NCI-H69 (cell line): ENCODE data around the gene LILRA6.
"Not testable (repeated sequence)": the region's sequence is repeated elsewhere in the genome, so short reads cannot be mapped to it uniquely, and the experiment has no call there.

Experiments used
- DNase-seq: peaks from one replicate; lab custom pipeline; 2025; lab: John Stamatoyannopoulos, UW

Gene LILRA6

GRCh38 chr19:54231077-54231931 is 11.3 kb downstream of the LILRA6 start:
- DNase-seq = peak; percentile 79

DNA sequence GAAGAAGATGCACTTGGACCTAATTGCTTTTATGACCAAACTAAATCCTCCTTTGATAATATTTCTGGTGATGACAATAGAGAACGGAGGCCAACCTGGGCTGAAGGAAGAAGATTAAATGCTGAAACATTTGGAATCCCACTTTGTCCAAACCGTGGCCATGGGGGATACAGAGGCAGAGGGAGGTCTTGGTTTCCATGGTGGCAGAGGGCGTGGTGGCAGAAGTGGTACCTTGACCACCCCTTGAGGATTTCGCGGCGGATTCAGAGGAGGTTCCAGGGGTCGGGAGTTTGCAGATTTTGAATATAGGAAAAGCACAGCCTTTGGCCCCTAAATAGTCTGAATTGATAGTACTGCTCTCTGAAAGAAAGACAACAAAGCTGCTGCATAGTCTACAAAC is 12.6 kb downstream of the LILRA6 start:
- no peak for DNase-seq

GRCh38 chr19:54229146-54229545 is 13.4 kb downstream of the LILRA6 start:
- DNase-seq = no peak

- DNase-seq = not testable (repeated sequence)
Observed at GRCh38 chr19:54224619-54225018, 18.0 kb downstream of the LILRA6 start.

DNA sequence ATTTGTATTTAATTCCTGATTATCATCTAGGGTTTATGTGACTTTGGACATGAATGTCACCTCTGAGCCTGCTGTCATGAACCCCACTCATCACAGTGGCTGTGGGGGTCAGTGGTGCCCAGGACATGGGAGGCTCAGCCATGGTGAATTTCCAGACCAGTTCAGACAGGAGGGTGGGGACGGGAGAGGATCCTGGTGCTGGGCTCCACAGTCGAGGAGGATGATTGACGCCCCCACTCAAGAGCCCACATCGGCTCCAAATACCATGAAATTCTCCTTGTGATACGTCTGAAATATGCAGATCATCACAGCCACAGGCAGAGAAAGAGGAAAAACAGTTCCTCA is 18.7 kb downstream of the LILRA6 start:
- DNase-seq = not testable (repeated sequence)

DNA sequence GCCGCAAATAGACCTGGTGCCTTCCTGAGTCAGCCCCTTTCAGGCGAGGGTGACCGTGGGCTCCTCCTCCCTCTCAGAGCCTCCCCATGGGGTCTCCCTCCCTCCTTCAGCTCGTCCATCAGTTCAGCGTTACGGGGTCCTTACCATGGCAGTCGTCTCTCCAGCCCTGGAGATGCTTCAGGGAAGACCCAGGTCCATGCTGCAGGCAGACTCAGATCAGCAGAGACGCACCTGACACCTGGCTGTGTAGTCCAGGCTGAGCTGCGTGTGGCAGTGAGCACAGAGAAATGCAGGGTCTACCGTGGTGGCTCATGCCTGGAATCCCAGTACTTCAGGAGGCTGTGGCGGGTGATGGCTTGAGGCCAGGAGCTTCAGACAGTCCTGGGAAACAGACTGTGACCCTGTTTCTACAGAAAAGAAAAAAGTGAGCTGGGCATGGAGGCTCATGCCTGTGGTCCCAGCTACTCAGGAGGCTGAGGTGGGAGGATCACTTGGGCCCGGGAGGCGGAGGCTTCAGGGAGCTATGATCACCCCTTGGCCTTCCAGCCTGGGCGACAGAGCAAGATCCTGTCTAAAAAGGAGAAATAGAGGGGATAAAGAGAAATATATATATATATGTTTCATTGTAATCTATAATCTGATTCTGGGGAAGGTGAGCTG is 19.2 kb downstream of the LILRA6 start:
- DNase-seq = not testable (repeated sequence)

DNA sequence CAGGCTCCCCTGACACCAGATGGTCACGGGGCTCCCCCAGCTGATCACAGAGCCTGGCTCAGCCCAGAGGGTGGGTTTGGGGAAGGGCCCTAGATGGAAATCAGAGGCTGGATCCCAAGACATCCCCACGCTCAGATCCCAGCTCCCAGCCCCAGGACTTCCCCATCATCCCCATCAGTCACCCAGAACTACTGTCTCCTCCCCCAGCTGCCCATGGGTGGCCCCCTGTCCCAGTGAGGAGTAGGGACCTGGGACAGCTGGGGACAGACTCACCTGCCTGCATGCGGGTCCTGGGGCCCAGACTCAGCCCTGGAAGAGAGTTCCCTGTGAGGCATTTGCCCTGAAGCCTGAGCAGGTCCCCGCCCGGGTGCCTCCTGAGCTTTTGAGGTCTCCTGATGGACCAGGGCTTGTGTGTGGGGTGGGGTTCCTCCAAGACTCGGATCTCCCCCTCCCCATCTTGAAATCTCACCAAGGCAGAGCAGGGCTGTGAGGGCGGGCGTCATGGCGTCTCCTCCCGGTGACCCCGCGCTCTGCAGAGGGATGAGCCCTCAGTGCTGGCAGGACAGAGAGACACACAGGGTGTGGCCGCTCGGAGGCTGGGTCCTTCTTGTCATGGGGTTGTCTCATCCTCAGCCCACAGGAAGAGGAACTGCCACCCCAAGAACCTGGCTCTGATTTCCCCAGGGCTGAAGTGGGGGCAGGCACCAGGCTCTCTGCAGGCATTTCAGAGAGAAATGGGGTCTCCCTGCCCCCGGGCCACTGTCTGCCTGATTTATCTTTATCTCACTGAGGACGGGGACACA is 19.9 kb downstream of the LILRA6 start, which contains the start of gene LILRB3:
TSS of gene LILRB3 (minus strand) at position 534 of the 803 bp plus-strand sequence. CDS start at position 503, 31 bp downstream.
- DNase-seq = peak; percentile 14

- DNase-seq = not testable (repeated sequence)
Observed at GRCh38 chr19:54221947-54222346, 20.6 kb downstream of the LILRA6 start.

GRCh38 chr19:54219702-54220101 is 22.9 kb downstream of the LILRA6 start:
- not testable (repeated sequence) for DNase-seq

DNA sequence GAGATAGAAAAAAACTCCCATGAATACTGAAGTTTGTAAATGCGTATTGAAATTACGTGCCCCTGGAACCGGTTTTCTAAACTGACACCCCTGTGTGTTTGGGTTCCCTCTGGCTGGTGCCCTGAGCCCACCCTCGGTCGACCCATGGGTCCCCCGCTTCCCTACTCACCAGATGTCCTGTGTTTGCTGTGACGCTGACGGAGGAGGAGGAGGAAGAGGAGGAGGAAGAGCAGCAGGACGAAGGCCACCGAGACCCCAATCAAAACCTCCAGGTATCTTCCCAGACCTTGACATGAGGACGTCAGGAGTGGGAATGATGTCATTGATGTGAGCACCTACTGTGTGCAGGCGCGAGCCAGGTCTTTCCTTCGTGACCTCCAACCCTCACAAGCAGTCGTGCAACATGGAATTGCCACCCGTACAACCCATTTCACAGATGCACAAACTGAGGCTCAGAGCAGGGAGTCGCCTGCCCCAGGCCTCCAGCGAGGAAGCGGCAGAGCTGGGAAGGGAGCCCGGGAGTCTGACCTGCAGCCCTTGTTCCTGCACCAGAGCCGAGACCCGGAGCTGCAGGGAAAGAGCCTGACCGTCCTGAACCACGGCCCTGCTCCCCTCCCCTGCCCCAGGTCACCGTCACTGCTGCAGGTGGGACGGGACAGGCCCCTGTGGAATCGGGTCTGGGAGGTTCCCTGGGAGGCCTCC is 23.5 kb downstream of the LILRA6 start:
- DNase-seq = no peak

GRCh38 chr19:54218259-54218658 is 24.3 kb downstream of the LILRA6 start:
- DNase-seq = no peak

- DNase-seq = not testable (repeated sequence)
Observed at GRCh38 chr19:54217517-54218247, 24.9 kb downstream of the LILRA6 start.

DNA sequence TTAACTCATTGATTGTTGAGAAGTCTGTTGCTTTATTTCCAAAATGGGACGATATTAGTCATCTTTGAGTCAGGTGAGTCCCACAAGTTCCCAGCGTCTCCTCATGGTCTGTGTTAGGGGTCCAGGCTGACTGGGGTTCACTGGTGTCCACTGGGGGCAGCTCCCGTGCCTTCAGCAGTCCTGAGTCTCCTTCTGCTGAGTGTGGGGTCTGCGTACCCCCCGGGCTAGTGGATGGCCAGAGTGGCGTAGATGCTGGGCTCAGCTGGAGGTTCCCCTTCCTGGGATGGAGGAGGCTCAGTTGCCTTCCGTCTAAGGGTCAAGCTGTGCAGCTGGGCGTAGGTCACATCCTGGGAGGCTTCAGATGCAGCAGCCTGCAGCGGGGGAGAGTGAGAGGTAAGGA is 25.7 kb downstream of the LILRA6 start:
- no peak for DNase-seq

DNA sequence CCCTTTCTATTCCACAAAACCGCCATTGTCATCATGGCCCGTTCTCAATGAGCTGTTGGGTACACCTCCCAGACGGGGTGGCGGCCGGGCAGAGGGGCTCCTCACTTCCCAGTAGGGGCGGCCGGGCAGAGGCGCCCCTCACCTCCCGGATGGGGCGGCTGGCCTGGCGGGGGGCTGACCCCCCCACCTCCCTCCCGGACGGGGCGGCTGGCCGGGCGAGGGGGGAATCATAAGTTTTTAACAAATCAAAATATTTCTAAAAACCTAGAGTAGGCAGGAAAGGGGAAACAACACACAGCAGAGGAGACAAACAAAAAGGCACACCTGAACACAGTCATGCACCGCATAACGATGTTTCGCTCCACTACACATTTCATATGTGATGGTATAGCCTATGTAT is 27.9 kb downstream of the LILRA6 start:
- not testable (repeated sequence) for DNase-seq

DNA sequence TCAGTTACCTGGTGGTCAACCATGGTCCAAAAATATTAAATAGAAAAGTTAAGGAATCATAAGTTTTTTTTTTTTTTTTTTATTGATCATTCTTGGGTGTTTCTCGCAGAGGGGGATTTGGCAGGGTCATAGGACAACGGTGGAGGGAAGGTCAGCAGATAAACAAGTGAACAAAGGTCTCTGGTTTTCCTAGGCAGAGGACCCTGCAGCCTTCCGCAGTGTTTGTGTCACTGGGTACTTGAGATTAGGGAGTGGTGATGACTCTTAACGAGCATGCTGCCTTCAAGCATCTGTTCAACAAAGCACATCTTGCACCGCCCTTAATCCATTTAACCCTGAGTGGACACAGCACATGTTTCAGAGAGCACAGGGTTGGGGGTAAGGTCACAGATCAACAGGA is 28.4 kb downstream of the LILRA6 start:
- DNase-seq = not testable (repeated sequence)

DNA sequence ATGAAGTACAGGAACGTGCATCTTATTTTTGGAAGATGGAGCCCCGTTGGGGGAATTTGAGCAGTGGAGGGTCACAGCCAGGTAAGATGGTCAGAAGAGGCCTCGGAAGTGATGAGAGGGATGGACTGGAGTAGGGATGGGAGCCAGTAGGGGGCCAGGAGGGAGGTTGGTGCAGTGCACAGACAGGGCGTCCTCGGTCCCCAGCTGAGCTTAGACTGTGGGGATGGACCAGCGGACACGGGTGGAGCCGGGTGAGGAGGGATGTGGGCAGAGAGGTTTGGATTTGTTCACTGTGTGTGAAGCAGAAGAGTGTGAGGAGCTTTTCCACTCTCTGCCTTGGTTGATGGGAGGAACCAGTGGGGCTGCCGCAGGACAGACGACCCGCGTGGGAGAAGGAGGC is 31.4 kb downstream of the LILRA6 start:
- no peak for DNase-seq

GRCh38 chr19:54209811-54210494 is 32.6 kb downstream of the LILRA6 start:
- DNase-seq = peak; percentile 96

DNA sequence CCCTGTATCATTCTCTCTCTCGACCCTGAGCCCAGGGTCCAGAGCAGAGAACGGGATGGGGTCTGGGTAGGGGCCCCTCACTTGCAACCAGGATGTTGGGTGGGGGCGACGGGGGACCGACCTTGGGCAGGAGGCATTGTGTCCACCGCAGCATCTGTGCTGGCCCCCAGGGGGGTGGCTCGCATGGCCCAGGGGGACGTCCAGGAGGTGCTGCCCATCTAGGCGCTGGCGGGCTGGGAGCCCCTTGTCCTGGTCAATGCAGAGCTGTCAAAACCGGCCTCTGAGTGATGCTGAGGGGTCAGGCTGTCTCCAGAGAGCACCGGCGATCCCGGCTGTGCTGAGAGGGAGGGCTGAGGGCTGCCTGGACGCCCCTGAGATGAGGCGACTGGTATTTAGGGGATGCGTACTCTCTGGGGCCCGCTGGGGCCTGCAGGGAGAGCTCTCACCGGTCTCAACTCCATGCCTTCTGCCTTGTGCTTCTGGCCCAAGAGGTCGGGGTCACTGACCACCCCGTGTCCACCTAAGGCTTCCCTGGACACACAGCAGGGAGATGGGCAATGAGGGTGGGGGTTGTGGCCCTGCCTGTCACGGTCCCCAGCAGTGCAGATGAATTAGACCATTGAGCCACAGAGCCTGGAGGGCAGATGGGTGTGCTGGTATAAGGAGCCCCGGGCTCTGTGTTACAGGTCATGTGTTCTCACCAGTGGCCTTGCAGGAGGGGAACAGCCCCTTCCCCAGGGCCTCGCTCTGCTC is 33.4 kb downstream of the LILRA6 start:
- DNase-seq = peak; percentile 60

DNA sequence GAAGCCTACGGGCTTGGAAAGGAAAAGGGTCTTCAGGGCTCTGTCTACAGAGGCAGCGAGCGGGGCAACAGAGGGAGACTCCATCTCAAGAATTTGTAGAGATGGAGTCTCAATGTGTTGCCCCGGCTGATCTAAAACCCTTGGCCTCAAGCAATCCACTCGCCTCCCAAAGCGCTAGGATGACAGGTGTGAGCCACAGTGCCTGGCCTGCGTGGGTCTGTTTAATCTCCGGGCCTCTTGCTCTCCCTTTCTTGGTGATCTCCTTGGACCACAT is 33.9 kb downstream of the LILRA6 start:
- no peak for DNase-seq
